AG04449 (cell line): ENCODE results near the gene JAKMIP1.

Experiments used
- CTCF ChIA-PET: fragments of 350-600 bp; formaldehyde crosslinking; extraction: SDS; loops from one replicate; lab custom pipeline; 2021; ENCODE audit warnings: antibody characterized with exemption; lab: Yijun Ruan, JAX
- POLR2A ChIA-PET: fragments of 400-600, 350-600 bp; formaldehyde crosslinking; extraction: SDS; loops from one replicate; lab custom pipeline; 2020; ENCODE audit warnings: antibody characterized with exemption, inconsistent platforms; lab: Yijun Ruan, JAX
- DNase-seq: peaks from one replicate; pipeline ENCODE4 v3.0.0-alpha.2; 2010; ENCODE audit warnings: low read depth, low spot score
- H3K4me3 ChIP-seq: 2 replicates; pipeline ENCODE4 v1.5.1; 2011; ENCODE audit warnings: low read depth, mild to moderate bottlenecking, control low read depth, low read length
- CTCF ChIP-seq: IDR thresholded peaks from one replicate; pipeline ENCODE4 v1.5.1; 2011; ENCODE audit warnings: mild to moderate bottlenecking, moderate library complexity, low read length, control low read depth, inconsistent platforms; ENCODE audit not compliant: insufficient read depth; ENCODE audit errors: missing control alignments

JAKMIP1 gene

GRCh38 chr4:6042293-6043063 is 157.9 kb downstream of the JAKMIP1 start:
- POLR2A ChIA-PET: no interaction called here
- TF ChIP-seq CTCF: no peak
- CTCF ChIA-PET: interaction anchor here (1.0 kb wide), 1 partner anchor 23 kb away, joined by 3 read pairs; no protein-coding TSS in a partner anchor
- no peak for DNase-seq
- no peak overlapping the region for H3K4me3 ChIP-seq

GRCh38 chr4:6041800-6042199 is 158.5 kb downstream of the JAKMIP1 start:
- CTCF ChIA-PET: no interaction called here
- POLR2A ChIA-PET: no interaction called here
- DNase-seq: no peak
- TF ChIP-seq CTCF: no peak
- no peak overlapping the region for H3K4me3 ChIP-seq

GRCh38 chr4:6038711-6039110 is 161.6 kb downstream of the JAKMIP1 start:
- no peak for TF ChIP-seq CTCF
- DNase-seq: no peak
- POLR2A ChIA-PET: no interaction called here
- CTCF ChIA-PET: no interaction called here
- no peak overlapping the region for H3K4me3 ChIP-seq

GRCh38 chr4:6035786-6036185 is 164.6 kb downstream of the JAKMIP1 start:
- no peak overlapping the region for H3K4me3 ChIP-seq
- TF ChIP-seq CTCF: no peak
- DNase-seq: no peak
- POLR2A ChIA-PET: no interaction called here
- CTCF ChIA-PET: no interaction called here

- no peak for TF ChIP-seq CTCF
- CTCF ChIA-PET: no interaction called here
- H3K4me3 ChIP-seq: no peak overlapping the region
- no peak for DNase-seq
- POLR2A ChIA-PET: no interaction called here
Observed at GRCh38 chr4:6033381-6033780, 167.0 kb downstream of the JAKMIP1 start.

- no peak for DNase-seq
- no peak overlapping the region for H3K4me3 ChIP-seq
- TF ChIP-seq CTCF: no peak
- CTCF ChIA-PET: interaction anchor here (1.6 kb wide), 1 partner anchor 13 kb away, joined by 6 read pairs; no protein-coding TSS in a partner anchor
- POLR2A ChIA-PET: no interaction called here
Observed at GRCh38 chr4:6032249-6033244, 167.8 kb downstream of the JAKMIP1 start.
